Measurements from ENCODE around the gene RHOD.

GRCh38 chr11:67099831-67100324, 43.2 kb downstream of the RHOD start:
- TF ChIP-seq ZNF274 (IDR thresholded peaks at IDR 0.05; ENCODE audit: low read depth, low read length) (no peak), SUZ12 (IDR thresholded peaks at IDR 0.05; ENCODE audit: extremely low read depth, insufficient read depth, insufficient read length) (no peak)
